T-helper 17 cell (primary cell): ENCODE measurements around the gene PRELID1. TPM values are rescaled to one million over a fixed set of nuclear protein-coding genes. Genes with fewer than 3 reads are reported as not detected.

Experiments used
- ATAC-seq: fragments of 150-1000 bp; cut with Tn5 transposase; 2 replicates; pipeline ENCODE4 v1.10.0; 2021; ENCODE audit warnings: mild to moderate bottlenecking, moderate library complexity
- DNase-seq, 3 donors: peaks; one replicate each; pipeline versions ENCODE4 v3.0.0 to v3.0.0-alpha.2; 2020 to 2021
- H3K9me3 ChIP-seq: one replicate; pipeline ENCODE4 v1.7.0; 2013; ENCODE audit warnings: low read length, mild to moderate bottlenecking; ENCODE audit not compliant: control insufficient read depth, poor library complexity, severe bottlenecking
- H3K27ac Mint-ChIP-seq: one replicate; pipeline ENCODE4 v1.8.0; 2022; ENCODE audit warnings: mild to moderate bottlenecking, moderate library complexity, mixed read lengths
- H3K27me3 Mint-ChIP-seq: one replicate; pipeline ENCODE4 v1.8.0; 2022; ENCODE audit warnings: mixed read lengths
- H3K36me3 Mint-ChIP-seq: one replicate; pipeline ENCODE4 v1.8.0; 2022; ENCODE audit warnings: low read depth, mixed read lengths
- H3K4me1 Mint-ChIP-seq: one replicate; pipeline ENCODE4 v1.8.0; 2022; ENCODE audit warnings: mild to moderate bottlenecking, mixed read lengths
- H3K4me3 Mint-ChIP-seq: one replicate; pipeline ENCODE4 v1.8.0; 2022; ENCODE audit warnings: mild to moderate bottlenecking, moderate library complexity, mixed read lengths
- total RNA-seq, 4 donors: library from RNA in 2 of 4; stranded (reverse) in 2 of 4; gene quantifications; one replicate each; pipeline ENCODE4 v1.2.3 and lab custom pipeline; 2022 to 2026

The PRELID1 gene
- total RNA-seq, 2 donors from 2014 or later = 44.9 to 55.8 TPM

DNA sequence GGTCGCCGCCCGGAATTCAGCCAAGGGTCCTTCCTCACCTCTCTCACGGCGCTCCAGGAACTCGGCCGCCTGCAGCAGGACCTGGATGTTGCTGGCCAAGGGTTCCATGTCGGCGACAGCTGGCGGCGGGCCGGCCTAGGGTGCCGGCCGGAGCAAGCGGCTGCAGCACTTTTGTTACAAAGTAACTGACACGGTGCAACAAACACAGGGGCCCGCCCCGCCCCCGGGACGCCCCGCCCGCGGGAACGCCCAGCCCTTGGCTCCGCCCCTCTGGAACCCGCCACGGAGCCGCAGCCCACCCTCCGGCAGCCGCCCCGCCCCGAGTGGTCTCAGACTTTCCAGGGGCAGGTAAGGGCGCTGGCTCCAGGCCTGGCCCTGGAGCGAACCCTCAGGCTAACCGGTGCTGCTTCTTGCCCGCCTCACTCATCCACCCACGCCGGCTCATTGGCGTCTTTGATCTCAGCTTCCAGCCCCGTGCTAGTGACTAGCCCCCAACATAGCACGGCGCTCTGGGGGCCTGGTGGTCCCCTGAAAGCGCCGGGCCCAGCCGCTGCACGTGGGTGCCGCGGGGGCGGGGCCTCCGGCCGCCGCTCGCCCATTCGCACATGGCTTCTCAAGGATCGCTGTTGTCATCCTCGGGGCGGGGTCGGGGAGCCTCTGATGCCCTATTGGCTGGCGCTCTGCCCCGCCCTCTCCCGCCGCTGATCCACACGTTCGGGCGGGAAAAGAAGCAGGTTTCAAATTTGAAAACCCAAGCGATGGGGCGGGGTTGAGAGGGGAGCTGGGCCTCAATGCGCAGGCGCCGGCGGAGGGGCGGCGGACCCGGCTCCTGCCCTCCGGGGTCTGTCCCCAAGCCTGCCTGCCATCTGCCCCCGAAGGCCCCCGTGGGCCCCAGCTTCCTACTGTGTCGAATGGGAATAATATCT lies 8.4 kb downstream of the PRELID1 start, which contains the start of gene MXD3:
MXD3 (minus strand) TSS at position 176 of the 926 bp plus-strand sequence; CDS start at position 108, 68 bp downstream.
- peak; percentile 93 for ATAC-seq
- H3K4me1 Mint-ChIP-seq = peaks cover 30% of the 10 kb centered on the region
- peak within 1 kb of the TSS; percentile 92 for H3K4me3 Mint-ChIP-seq
- no peak within 1 kb of the TSS for H3K27ac Mint-ChIP-seq
- no peaks in the 10 kb centered on the region for H3K27me3 Mint-ChIP-seq
- H3K36me3 Mint-ChIP-seq = no peaks in the 10 kb centered on the region
- no peaks in the 10 kb centered on the region for H3K9me3 ChIP-seq
- DNase-seq = peak; percentile 89 to 94 (median 92)

DNA sequence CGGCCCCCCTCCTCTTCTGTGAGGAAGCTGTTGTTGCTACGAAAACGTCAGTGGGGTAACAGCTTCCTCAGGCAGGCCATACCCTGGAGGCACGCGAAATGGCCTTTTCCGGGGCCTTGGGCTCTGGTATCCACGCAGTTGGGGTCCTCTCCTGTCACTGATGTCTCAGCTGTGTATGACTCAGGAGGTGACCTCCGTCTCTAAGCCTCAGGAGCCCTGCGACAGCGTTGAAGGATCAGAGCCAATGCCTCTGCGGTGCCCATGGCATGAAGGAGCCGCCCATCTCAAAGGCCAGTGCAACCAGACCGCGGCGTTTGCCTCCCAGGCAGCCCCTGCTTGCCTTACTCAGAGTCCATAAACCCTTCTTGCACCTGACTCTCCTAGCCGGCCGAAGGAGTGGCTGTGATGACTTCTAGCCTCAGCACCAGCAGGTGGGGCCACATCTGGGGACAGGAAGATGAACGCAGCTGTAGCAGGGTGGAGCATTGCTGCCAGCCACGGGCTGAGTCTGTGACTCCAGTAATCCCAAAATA lies 9.1 kb downstream of the PRELID1 start:
- no peak for DNase-seq
- H3K36me3 Mint-ChIP-seq = no peaks in the 10 kb centered on the region
- peak; percentile 16 for ATAC-seq
- H3K4me3 Mint-ChIP-seq = peak overlapping the region; percentile 85
- no peak overlapping the region for H3K27ac Mint-ChIP-seq
- no peaks in the 10 kb centered on the region for H3K9me3 ChIP-seq
- no peaks in the 10 kb centered on the region for H3K27me3 Mint-ChIP-seq
- H3K4me1 Mint-ChIP-seq = peaks cover 29% of the 10 kb centered on the region

DNA sequence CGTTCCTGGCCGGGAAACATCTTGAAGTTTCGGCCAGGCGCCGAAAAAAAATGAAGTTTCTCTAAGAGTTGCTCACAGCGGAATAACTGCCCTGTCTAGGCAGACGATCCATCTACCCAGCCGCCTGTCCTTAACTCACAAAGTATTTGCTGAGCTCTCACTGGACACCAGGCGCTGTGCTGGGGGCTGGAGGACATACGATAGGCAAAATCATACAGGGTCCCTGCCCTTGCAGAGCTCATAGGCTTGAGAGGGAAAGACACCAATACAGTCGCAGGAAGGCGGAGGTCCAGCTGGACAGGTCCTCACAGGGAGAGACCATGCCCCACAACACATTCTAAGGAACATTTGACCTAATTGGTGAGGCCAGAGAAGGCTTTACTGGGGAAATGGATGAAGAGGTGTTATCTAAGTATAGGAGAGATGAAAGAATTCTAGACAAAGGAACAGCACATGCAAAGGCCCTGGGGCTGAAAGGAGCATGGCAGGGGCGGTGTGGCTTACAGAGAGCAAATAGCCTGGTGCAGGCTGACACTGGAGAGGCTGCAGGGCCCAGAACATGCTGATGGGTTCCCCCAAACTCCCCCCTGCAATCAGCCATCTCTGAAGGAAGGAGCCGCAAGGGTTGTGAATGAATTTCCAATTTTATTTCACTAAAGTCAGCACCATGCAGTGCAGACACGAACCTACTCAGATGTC lies 10.1 kb downstream of the PRELID1 start:
- Mint-ChIP-seq H3K4me3 (no peak overlapping the region), H3K27ac (no peak overlapping the region), H3K36me3 (no peaks in the 10 kb centered on the region), H3K4me1 (peaks cover 33% of the 10 kb centered on the region), H3K27me3 (no peaks in the 10 kb centered on the region)
- H3K9me3 ChIP-seq = no peaks in the 10 kb centered on the region
- ATAC-seq = no peak
- no peak for DNase-seq

DNA sequence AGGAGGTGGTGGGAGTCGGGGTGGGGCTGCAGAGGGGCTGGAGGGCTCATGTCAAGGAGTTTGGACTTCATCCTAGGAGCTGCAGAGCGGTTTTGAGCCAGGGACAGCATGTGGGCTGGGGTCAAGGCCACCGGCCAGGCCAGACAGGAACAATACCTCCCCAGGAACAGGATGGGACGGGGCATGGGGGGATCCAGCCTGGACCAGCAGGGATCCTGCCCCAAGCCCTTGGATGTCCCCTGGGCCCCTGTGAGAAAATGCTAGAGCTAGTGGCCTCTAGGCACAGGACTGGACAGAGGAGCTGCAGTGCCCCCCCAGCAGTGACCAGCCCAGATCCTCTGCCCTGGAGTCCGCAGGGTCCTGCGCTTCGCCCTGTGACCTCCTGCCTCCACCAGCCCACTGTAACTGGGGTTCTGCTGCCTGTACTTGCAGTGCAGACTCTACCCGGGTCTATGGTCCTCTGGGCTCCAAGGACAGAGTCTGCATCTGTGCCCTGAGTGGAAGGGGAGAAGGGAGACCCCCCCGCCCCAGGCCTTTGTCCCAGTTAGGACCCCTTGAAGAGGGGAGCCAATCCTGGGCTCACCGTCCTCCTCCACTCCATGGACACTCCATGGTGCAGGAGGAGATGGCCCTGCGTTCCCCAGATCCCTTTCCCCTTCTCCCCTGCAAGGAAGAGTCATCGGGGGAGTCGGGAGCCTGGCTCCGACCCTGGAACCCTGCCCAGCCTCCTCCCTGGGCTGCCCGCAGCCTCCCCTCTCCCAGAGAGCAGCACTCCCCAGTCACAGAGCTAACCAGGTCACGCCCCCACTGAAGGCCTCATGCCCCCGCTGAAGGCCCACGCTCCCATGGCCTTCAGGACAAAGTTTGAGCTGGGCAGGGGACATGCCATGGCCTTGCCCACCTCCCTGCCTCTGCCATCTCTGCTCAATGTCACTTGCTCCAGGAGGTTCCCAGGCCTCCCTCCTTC lies 11.1 kb downstream of the PRELID1 start:
- H3K27me3 Mint-ChIP-seq = no peaks in the 10 kb centered on the region
- H3K36me3 Mint-ChIP-seq = no peaks in the 10 kb centered on the region
- H3K27ac Mint-ChIP-seq = no peak overlapping the region
- no peak for ATAC-seq
- no peaks in the 10 kb centered on the region for H3K9me3 ChIP-seq
- peaks cover 33% of the 10 kb centered on the region for H3K4me1 Mint-ChIP-seq
- no peak for DNase-seq
- peak overlapping the region; percentile 9 for H3K4me3 Mint-ChIP-seq

DNA sequence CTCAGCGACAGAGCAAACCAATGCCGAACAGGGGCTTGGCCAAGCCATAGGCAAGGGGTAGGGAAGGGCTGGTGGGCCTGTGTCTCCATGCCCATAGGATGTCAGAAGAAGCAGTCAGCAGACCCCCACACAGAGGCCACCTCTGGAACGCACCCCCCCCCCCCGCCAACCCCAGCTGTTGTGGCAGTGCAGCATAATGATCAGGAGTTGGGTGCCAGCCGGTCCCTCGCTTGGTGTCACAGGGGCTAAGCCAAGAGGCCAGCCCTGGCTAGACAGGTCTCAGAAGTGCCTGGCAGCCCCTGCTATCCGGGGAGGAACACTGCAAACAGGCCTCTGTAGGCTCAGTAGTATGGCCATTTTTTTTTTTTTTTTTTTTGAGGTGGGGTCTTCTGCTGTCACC lies 11.8 kb downstream of the PRELID1 start:
- DNase-seq (no peak), ATAC-seq (no peak)
- Mint-ChIP-seq H3K4me1 (peaks cover 36% of the 10 kb centered on the region), H3K27me3 (no peaks in the 10 kb centered on the region), H3K27ac (no peak overlapping the region), H3K4me3 (no peak overlapping the region), H3K36me3 (peaks cover 2% of the 10 kb centered on the region)
- H3K9me3 ChIP-seq = no peaks in the 10 kb centered on the region

DNA sequence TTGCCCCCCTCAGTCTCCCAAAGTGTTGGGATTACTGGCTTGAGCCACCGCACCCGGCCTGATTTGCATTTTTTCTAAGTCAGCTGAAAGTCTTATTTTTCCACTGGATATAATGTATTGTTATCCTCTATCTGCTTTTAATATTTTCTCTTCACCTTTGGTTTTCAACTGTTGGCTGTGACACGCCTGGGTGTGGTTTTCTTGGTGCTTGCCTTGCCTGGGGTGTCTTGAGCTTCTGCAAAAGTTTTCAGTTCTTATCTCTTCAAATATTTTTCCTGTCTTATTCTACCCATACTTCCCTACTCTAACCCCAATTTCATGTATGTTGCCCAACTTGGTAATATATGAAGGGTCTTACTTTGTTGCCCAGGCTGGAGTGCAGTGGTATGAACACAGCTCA lies 12.4 kb downstream of the PRELID1 start:
- peaks cover 2% of the 10 kb centered on the region for H3K36me3 Mint-ChIP-seq
- no peaks in the 10 kb centered on the region for H3K9me3 ChIP-seq
- peaks cover 33% of the 10 kb centered on the region for H3K4me1 Mint-ChIP-seq
- H3K27me3 Mint-ChIP-seq = no peaks in the 10 kb centered on the region
- DNase-seq (no peak), ATAC-seq (no peak)
- H3K4me3 Mint-ChIP-seq = no peak overlapping the region
- no peak overlapping the region for H3K27ac Mint-ChIP-seq

DNA sequence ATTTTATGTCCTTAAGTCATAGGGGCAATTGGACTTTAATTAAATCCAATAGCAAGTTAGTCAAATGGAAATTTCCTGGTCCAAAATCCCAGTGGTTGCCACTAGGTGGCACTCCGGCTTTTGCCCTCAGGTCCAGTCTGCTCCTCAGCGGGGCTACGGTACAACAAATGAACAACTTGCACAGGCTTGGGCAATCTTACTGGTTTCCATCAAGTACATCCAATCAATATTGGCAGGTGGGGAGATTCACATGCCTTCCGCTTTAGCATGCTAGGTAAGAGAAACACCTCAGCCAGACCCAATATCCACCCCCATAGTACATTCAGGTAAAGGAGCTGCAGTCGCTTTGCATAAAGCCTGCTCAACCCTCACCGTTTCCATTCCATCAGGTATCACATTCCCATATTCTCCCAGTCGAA lies 14.4 kb downstream of the PRELID1 start:
- ATAC-seq (peak; percentile 74), DNase-seq (peak; percentile 42 to 62 (median 46))
- H3K9me3 ChIP-seq = no peaks in the 10 kb centered on the region
- Mint-ChIP-seq H3K27me3 (no peaks in the 10 kb centered on the region), H3K4me3 (no peak overlapping the region), H3K27ac (no peak overlapping the region), H3K36me3 (peaks cover 2% of the 10 kb centered on the region), H3K4me1 (peaks cover 28% of the 10 kb centered on the region)

DNA sequence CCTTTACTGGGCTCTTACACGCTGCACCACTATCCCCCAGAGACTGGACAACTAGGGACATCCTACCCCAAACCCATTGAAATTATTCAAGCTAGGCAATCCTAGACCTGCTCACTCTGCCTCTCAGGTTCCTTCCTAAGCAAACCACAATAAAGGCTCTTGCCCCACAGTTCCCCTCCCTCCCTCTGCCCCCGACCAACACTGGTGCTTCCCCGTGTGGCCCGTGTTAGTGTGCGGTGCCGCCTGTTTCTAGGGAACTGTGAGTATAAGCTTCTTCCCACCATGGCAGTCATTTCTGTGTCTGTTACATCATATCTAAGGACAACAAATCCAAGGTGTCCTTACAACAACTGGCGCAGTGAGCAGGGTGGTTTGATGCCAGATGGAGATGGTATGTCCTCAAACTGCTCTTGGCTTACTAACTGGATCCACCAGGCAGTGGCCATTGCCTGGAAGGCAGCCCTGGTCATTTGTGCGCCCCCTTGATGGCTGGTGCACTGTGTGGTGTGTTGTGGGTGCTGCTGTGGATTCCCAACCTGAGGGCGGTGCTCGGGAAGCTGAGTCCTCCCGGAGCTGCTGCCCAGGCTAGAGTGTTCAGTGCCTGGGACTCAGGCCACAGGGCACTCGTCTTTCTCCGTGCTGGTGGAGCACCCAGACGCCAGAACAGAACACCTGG lies 16.5 kb downstream of the PRELID1 start:
- Mint-ChIP-seq H3K4me1 (peaks cover 27% of the 10 kb centered on the region), H3K27ac (no peak overlapping the region), H3K36me3 (peaks cover 2% of the 10 kb centered on the region), H3K27me3 (no peaks in the 10 kb centered on the region), H3K4me3 (peak overlapping the region; percentile 2)
- ATAC-seq (peak; percentile 79), DNase-seq (no peak)
- H3K9me3 ChIP-seq = no peaks in the 10 kb centered on the region

DNA sequence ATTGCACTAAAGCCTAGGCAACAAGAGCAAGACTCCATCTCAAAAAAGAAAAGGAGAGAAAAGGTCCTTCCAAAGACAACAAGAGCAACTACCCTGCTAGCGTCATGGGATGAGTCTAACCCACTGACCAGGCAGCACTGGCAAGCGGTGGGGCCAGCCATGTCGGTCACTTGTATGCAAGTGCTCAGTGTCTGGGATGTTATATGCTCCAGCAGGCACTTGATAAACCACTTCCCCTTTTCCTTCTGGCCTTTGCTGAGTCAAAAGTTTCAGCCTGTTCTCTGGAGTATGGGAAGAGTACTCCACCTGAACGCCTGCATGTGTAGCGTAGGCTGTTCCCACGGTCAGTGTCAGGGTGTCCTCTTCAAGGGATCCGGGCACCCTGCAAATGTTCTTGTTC lies 17.3 kb downstream of the PRELID1 start:
- Mint-ChIP-seq H3K4me1 (peaks cover 27% of the 10 kb centered on the region), H3K27me3 (no peaks in the 10 kb centered on the region), H3K36me3 (peaks cover 2% of the 10 kb centered on the region), H3K27ac (no peak overlapping the region), H3K4me3 (no peak overlapping the region)
- ATAC-seq = no peak
- DNase-seq = no peak
- H3K9me3 ChIP-seq = no peaks in the 10 kb centered on the region

DNA sequence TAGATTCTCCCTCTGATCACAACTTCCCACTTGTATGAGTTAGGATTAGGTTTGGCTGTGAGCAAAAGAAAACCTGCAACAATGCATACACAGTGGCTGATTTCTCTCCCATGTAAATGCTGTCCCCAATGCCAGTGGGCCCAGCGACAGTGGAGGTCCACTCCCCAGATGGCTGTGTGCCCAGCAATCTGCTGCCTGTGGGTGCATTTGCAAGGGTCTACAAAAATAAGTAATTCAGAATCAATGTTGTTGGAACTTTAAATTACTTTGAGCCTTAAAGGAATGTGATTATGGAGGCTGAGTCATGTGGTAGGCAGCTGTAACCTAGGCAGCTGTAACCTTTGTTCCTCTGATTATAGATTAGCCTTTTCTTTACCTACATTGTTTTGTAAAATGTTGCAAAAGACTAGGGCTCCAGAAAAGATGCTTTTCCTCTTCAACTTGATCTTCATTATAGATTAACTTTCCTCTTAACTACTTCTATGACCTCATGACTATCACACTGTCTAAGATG lies 22.3 kb downstream of the PRELID1 start:
- DNase-seq (no peak), ATAC-seq (no peak)

DNA sequence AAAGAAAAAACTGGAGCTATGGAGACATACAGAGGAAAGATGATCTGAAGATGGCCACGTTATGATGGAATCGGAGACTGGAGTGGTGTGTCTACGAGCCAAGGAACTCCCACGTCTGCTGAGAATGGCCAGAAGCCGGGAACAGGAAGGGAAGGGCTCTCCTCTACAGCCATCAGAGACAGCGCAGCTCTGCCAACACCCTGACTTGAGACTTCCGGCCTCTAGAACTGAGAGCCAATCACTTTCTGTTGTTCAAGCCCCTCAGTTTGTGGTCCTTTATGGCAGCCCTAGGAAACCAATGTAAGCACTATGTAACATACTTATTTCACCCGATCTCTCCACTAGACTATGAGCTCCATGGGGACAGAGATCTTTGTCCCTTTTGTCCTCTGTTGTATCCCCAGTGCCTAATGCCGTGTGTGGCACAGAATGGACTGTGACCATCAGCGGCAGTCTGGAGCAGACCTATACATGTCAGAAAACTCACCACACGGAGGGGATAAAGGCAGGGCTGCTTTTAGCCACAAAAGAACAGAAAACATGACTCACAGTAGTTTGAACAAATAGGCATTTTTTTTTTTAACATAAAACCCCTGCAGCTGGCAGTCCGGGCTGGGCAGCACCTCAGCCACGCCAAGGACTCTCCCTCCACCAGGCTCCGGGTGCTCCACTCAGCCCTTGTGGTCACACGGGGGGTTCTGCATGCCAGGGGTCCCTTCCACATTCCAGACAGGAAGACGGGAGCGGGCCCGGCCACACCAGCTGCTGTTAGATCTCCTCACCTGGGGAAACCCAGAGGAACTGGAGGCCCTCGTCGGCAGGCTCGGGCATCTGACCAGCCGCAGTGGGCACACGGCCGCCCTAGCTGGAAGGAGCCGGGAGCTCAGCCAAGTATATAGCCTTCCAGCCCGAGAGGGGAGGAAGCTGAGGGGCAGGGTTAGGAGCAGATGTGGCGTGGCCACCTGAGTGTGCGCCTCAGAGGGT lies 24.2 kb downstream of the PRELID1 start:
- Mint-ChIP-seq H3K4me1 (peaks cover 6% of the 10 kb centered on the region), H3K27ac (no peak overlapping the region), H3K36me3 (peaks cover 5% of the 10 kb centered on the region), H3K4me3 (peak overlapping the region; percentile 56), H3K27me3 (no peaks in the 10 kb centered on the region)
- H3K9me3 ChIP-seq = no peaks in the 10 kb centered on the region
- no peak for DNase-seq
- peak; percentile 28 for ATAC-seq

More for the DNA sequence above, 22.3 kb downstream of the PRELID1 start:
- no peaks in the 10 kb centered on the region for H3K27me3 Mint-ChIP-seq
- H3K9me3 ChIP-seq = no peaks in the 10 kb centered on the region
- H3K4me1 Mint-ChIP-seq = peaks cover 8% of the 10 kb centered on the region
- peak overlapping the region; percentile 70 for H3K27ac Mint-ChIP-seq
- H3K36me3 Mint-ChIP-seq = peaks cover 3% of the 10 kb centered on the region
- H3K4me3 Mint-ChIP-seq = no peak overlapping the region
